Measurements from ENCODE around the gene CTCFL.
A peak's percentile ranks its signal among the peaks of the same experiment; 100 is the strongest.

DNA sequence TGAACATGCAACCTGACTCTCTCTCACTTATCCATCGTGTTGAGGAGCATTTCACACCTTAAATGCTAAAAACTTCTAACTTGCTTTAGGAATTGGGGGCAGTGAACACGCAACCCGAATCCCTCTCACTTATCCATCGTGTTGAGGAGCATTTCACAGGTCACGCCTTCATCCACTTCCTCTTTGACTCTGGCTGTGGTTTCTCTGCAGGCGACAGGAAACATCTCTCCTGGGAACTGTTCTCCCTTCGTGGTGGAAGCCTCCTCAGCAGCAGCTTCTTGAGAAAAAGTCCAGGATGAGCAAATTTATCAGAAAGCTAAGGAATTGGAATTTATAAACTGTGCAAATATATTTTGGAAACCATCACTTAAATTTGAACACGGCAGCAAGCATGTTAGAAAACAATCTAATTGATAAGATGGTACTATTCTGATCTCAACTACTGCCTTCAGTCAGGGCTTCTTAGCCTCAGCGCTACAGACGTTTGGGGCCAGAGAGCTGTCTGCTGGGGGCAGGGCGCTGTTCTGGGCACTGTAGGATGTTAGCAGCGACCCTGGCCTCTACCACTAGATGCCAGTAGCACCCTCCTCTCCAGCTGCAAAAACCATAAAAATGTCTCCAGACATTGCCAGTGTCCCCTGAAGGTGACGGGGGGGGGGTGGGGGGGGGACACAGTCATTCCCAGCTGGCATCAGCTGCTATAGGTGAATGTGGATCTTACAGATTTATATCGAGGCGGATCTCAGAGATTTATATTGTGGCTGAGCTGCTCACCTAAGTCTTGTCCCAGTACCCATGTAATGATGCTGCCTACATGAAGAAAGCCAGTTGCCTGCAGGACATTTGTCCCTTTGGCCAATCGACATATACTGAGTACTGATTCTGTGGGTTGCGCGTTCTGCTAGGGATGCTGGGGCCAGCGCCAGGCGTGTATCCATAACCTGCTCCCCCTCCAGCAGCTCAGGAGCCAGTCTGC, 26.2 kb downstream of the CTCFL start:
- peak; percentile 42 for TF ChIP-seq CTCF (conservative IDR thresholded peaks at IDR 0.05; ENCODE audit: low read depth, low read length)
- TF ChIP-seq EZH2 (IDR thresholded peaks at IDR 0.05; ENCODE audit: borderline replicate concordance, low read depth, low read length, poor library complexity, severe bottlenecking): no peak

All from A673 (cell line).